H9 (cell line): ENCODE measurements around the gene GPC6. TPM values are rescaled to one million over a fixed set of nuclear protein-coding genes. Genes with fewer than 3 reads are reported as not detected.

Source experiments
- DNase-seq: peaks from one replicate; pipeline ENCODE4 v3.0.0-alpha.2; 2017
- H2AFZ ChIP-seq: one replicate; pipeline ENCODE4 v1.6.1; 2013; ENCODE audit warnings: mild to moderate bottlenecking, low read length, control low read depth, moderate library complexity
- H2AK5ac ChIP-seq: 2 replicates; pipeline ENCODE4 v1.6.1; 2013; ENCODE audit warnings: low read length, control low read depth, mixed read lengths; ENCODE audit not compliant: insufficient read length
- H2BK120ac ChIP-seq: one replicate; pipeline ENCODE4 v1.6.1; 2013; ENCODE audit warnings: low read depth, mild to moderate bottlenecking, low read length, control low read depth, inconsistent platforms; ENCODE audit not compliant: poor library complexity, severe bottlenecking
- H2BK12ac ChIP-seq: 2 replicates; pipeline ENCODE4 v1.6.1; 2013; ENCODE audit warnings: low read length, control low read depth, mixed read lengths, low read depth; ENCODE audit not compliant: insufficient read length
- H2BK15ac ChIP-seq: 2 replicates; pipeline ENCODE4 v1.6.1; 2013; ENCODE audit warnings: low read depth, low read length, control low read depth
- H2BK20ac ChIP-seq: one replicate; pipeline ENCODE4 v1.6.1; 2013; ENCODE audit warnings: low read depth, mild to moderate bottlenecking, low read length, control low read depth, inconsistent platforms; ENCODE audit not compliant: poor library complexity, severe bottlenecking
- H2BK5ac ChIP-seq: 2 replicates; pipeline ENCODE4 v1.6.1; 2013; ENCODE audit warnings: low read length, control low read depth, mixed read lengths; ENCODE audit not compliant: insufficient read length
- H3K14ac ChIP-seq: 2 replicates; pipeline ENCODE4 v1.6.1; 2013; ENCODE audit warnings: low read length, control low read depth; ENCODE audit not compliant: insufficient read depth
- H3K18ac ChIP-seq: 2 replicates; pipeline ENCODE4 v1.6.1; 2013; ENCODE audit warnings: low read depth, mild to moderate bottlenecking, mixed read lengths, low read length, control low read depth; ENCODE audit not compliant: insufficient read length
- H3K23ac ChIP-seq: 2 replicates; pipeline ENCODE4 v1.6.1; 2013; ENCODE audit warnings: low read length, control low read depth, mixed read lengths, low read depth; ENCODE audit not compliant: insufficient read length
- H3K23me2 ChIP-seq: 2 replicates; pipeline ENCODE4 v1.6.1; 2013; ENCODE audit warnings: low read depth, mild to moderate bottlenecking, mixed read lengths, low read length, control low read depth; ENCODE audit not compliant: insufficient read length, poor library complexity, severe bottlenecking
- H3K27ac ChIP-seq: 2 replicates; pipeline ENCODE4 v1.5.1; 2013; ENCODE audit warnings: low read length, control low read depth, mixed read lengths, low read depth; ENCODE audit not compliant: insufficient read length
- H3K27me3 ChIP-seq: 2 replicates; pipeline ENCODE4 v1.6.1; 2013; ENCODE audit warnings: low read length, control low read depth, inconsistent platforms; ENCODE audit not compliant: insufficient read depth
- H3K4ac ChIP-seq: 2 replicates; pipeline ENCODE4 v1.6.1; 2013; ENCODE audit warnings: low read depth, mild to moderate bottlenecking, control low read depth, inconsistent platforms, low read length, moderate library complexity
- H3K4me1 ChIP-seq: 2 replicates; pipeline ENCODE4 v1.6.1; 2013; ENCODE audit warnings: low read length, control low read depth, inconsistent platforms; ENCODE audit not compliant: insufficient read depth
- H3K4me2 ChIP-seq: 2 replicates; pipeline ENCODE4 v1.6.1; 2013; ENCODE audit warnings: low read length, control low read depth, mixed read lengths; ENCODE audit not compliant: insufficient read length, insufficient read depth
- H3K56ac ChIP-seq: 2 replicates; pipeline ENCODE4 v1.6.1; 2013; ENCODE audit warnings: low read depth, mild to moderate bottlenecking, mixed read lengths, low read length, control low read depth; ENCODE audit not compliant: insufficient read length
- H3K79me1 ChIP-seq: 2 replicates; pipeline ENCODE4 v1.6.1; 2013; ENCODE audit warnings: low read depth, mild to moderate bottlenecking, moderate library complexity, low read length, control low read depth, inconsistent platforms; ENCODE audit not compliant: insufficient read depth, poor library complexity, severe bottlenecking
- H3K79me2 ChIP-seq: 2 replicates; pipeline ENCODE4 v1.6.1; 2013; ENCODE audit warnings: low read length, control low read depth, inconsistent platforms; ENCODE audit not compliant: insufficient read depth
- H3K9ac ChIP-seq: 2 replicates; pipeline ENCODE4 v1.6.1; 2013; ENCODE audit warnings: low read length, control low read depth, mixed read lengths; ENCODE audit not compliant: insufficient read length; ENCODE audit errors: extremely low read depth
- H3K9me3 ChIP-seq: one replicate; pipeline ENCODE4 v1.6.1; 2013; ENCODE audit warnings: low read depth, low read length, inconsistent platforms; ENCODE audit not compliant: control insufficient read depth
- H3T11ph ChIP-seq: one replicate; pipeline ENCODE4 v1.6.1; 2013; ENCODE audit warnings: mild to moderate bottlenecking, low read length, control low read depth, inconsistent platforms
- H4K20me1 ChIP-seq: one replicate; pipeline ENCODE4 v1.6.1; 2013; ENCODE audit not compliant: control insufficient read depth, insufficient read length, insufficient read depth
- H4K5ac ChIP-seq: 2 replicates; pipeline ENCODE4 v1.6.1; 2013; ENCODE audit warnings: low read depth, mild to moderate bottlenecking, mixed read lengths, low read length, control low read depth; ENCODE audit not compliant: insufficient read length
- H4K8ac ChIP-seq: replicated peaks from 2 replicates; pipeline ENCODE4 v1.6.1; 2013; ENCODE audit warnings: low read length, control low read depth, mixed read lengths, low read depth; ENCODE audit not compliant: insufficient read length
- H4K91ac ChIP-seq: 2 replicates; pipeline ENCODE4 v1.6.1; 2013; ENCODE audit warnings: low read depth, mild to moderate bottlenecking, moderate library complexity, mixed read lengths, low read length, control low read depth; ENCODE audit not compliant: insufficient read length
- H3K27ac Mint-ChIP-seq, 3 experiments: 2 replicates in 2 of 3; 3 replicates in 1 of 3; pipeline ENCODE4 v1.8.0; 2020 to 2021; ENCODE audit warnings: mixed read lengths in 3 of 3, mild to moderate bottlenecking in 1 of 3, moderate library complexity in 1 of 3
- H3K27me3 Mint-ChIP-seq: 2 replicates; pipeline ENCODE4 v1.8.0; 2021; ENCODE audit warnings: low read depth, mild to moderate bottlenecking, moderate library complexity, mixed read lengths
- H3K36me3 Mint-ChIP-seq, 3 experiments: 2 replicates in 2 of 3; 3 replicates in 1 of 3; pipeline ENCODE4 v1.8.0; 2020 to 2021; ENCODE audit warnings: low read depth in 3 of 3, mixed read lengths in 3 of 3; ENCODE audit not compliant: insufficient read depth in 1 of 3
- H3K4me1 Mint-ChIP-seq, 2 experiments: 2 replicates each; pipeline ENCODE4 v1.8.0; 2020; ENCODE audit warnings: mixed read lengths in 2 of 2
- H3K4me3 Mint-ChIP-seq, 2 experiments: 2 replicates in 1 of 2; 3 replicates in 1 of 2; pipeline ENCODE4 v1.8.0; 2020 to 2021; ENCODE audit warnings: mild to moderate bottlenecking in 2 of 2, mixed read lengths in 2 of 2, moderate library complexity in 1 of 2
- H3K9me3 Mint-ChIP-seq, 2 experiments: 2 replicates in 1 of 2; 3 replicates in 1 of 2; pipeline ENCODE4 v1.8.0; 2020; ENCODE audit warnings: mild to moderate bottlenecking in 2 of 2, mixed read lengths in 2 of 2, moderate library complexity in 1 of 2
- total RNA-seq: library from RNA; stranded (reverse); gene quantifications from 2 replicates; pipeline ENCODE4 v1.2.1, GENCODE V29; 2021
- TF ChIP-seq, protein P1 (sequence below): fragments of 200-600 bp; sonication (generic); conservative IDR thresholded peaks from 3 replicates; pipeline ENCODE4 v1.8.0; 2021; ENCODE audit warnings: antibody characterized with exemption, mild to moderate bottlenecking

The GPC6 gene
- total RNA-seq, 1 experiment from 2014 or later = 15.6 TPM

DNA sequence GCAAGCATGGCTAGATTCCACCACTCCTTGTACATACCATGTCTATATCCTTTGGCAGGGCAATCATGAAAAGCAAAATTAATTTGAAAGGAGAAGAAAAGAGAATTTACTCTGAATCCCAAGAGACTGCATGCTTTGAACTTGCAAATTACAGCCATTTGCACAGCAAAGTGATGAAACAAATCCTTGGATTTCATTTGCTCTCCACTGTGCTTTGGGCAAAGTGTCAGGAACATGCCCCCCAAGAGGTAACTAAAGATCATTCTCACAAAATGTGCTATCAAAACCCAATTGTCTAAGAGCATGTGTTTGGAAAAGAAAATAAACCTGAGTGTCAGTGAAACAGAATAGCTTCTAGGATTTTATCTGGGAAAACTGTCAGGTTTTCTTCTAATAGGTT, 298.5 kb downstream of the GPC6 start:
- Histone ChIP-seq H3K4me2 (peak overlapping the region; percentile 38), H3K4ac (no peak overlapping the region), H2BK20ac (no peak overlapping the region), H2AFZ (no peak overlapping the region), H3K27me3 (no peaks in the 10 kb centered on the region), H4K20me1 (no peaks in the 10 kb centered on the region), H3K23me2 (no peaks in the 10 kb centered on the region), H3K79me2 (no peaks in the 10 kb centered on the region), H3K27ac (no peak overlapping the region), H3K4me1 (peaks cover 9% of the 10 kb centered on the region; the same call in 1 of the 2 replicates), H3K79me1 (no peaks in the 10 kb centered on the region), H3K9ac (no peak overlapping the region), H2BK5ac (no peak overlapping the region), H2AK5ac (no peak overlapping the region), H3K14ac (no peak overlapping the region), H4K5ac (no peak overlapping the region), H4K91ac (no peak overlapping the region), H3K56ac (no peak overlapping the region), H3K23ac (no peak overlapping the region), H3K9me3 (no peaks in the 10 kb centered on the region), H2BK120ac (no peak overlapping the region), H3K18ac (no peak overlapping the region), H2BK15ac (no peak overlapping the region), H4K8ac (no peak overlapping the region), H2BK12ac (no peak overlapping the region), H3T11ph (no peak overlapping the region)
- 0 out of 7 replicates have a peak overlapping the region, but pooled peaks of 1 of the 3 experiments have one; percentile 25 for H3K27ac Mint-ChIP-seq
- H3K4me1 Mint-ChIP-seq = peaks cover 49 to 51% of the 10 kb centered on the region in 2 experiments
- TF ChIP-seq, protein P1, sequence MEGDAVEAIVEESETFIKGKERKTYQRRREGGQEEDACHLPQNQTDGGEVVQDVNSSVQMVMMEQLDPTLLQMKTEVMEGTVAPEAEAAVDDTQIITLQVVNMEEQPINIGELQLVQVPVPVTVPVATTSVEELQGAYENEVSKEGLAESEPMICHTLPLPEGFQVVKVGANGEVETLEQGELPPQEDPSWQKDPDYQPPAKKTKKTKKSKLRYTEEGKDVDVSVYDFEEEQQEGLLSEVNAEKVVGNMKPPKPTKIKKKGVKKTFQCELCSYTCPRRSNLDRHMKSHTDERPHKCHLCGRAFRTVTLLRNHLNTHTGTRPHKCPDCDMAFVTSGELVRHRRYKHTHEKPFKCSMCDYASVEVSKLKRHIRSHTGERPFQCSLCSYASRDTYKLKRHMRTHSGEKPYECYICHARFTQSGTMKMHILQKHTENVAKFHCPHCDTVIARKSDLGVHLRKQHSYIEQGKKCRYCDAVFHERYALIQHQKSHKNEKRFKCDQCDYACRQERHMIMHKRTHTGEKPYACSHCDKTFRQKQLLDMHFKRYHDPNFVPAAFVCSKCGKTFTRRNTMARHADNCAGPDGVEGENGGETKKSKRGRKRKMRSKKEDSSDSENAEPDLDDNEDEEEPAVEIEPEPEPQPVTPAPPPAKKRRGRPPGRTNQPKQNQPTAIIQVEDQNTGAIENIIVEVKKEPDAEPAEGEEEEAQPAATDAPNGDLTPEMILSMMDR = no peak
- no peak overlapping the region; a peak in 1 of 5 replicates for H3K4me3 Mint-ChIP-seq
- H3K27me3 Mint-ChIP-seq = no peaks in the 10 kb centered on the region
- no peaks in the 10 kb centered on the region for H3K9me3 Mint-ChIP-seq
- DNase-seq = no peak
- no peaks in the 10 kb centered on the region for H3K36me3 Mint-ChIP-seq
